Epithelial cell of proximal tubule (primary cell): ENCODE measurements around the gene OTUD5. TPM values are rescaled to one million over a fixed set of nuclear protein-coding genes. Genes with fewer than 3 reads are reported as not detected.

Experiments used
- DNase-seq: peaks from one replicate; pipeline ENCODE4 v3.0.0-alpha.2; 2011; ENCODE audit warnings: low read depth
- H3K4me3 ChIP-seq: 2 replicates; pipeline ENCODE4 v1.5.1; 2011; ENCODE audit warnings: low read depth, mild to moderate bottlenecking, low read length
- total RNA-seq: library from RNA; depleted of rRNA; stranded (reverse); fragments of >200 nt; gene quantifications from 2 replicates; pipeline ENCODE4 v1.2.3, GENCODE V29; 2015
- TF ChIP-seq, protein P1 (sequence below): conservative IDR thresholded peaks from 2 replicates; pipeline ENCODE4 v1.5.1; 2012; ENCODE audit warnings: low read depth, mild to moderate bottlenecking, low read length

Gene OTUD5, protein sequence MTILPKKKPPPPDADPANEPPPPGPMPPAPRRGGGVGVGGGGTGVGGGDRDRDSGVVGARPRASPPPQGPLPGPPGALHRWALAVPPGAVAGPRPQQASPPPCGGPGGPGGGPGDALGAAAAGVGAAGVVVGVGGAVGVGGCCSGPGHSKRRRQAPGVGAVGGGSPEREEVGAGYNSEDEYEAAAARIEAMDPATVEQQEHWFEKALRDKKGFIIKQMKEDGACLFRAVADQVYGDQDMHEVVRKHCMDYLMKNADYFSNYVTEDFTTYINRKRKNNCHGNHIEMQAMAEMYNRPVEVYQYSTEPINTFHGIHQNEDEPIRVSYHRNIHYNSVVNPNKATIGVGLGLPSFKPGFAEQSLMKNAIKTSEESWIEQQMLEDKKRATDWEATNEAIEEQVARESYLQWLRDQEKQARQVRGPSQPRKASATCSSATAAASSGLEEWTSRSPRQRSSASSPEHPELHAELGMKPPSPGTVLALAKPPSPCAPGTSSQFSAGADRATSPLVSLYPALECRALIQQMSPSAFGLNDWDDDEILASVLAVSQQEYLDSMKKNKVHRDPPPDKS
- total RNA-seq, result 34.4 and 44.2 TPM in 2 replicates

DNA sequence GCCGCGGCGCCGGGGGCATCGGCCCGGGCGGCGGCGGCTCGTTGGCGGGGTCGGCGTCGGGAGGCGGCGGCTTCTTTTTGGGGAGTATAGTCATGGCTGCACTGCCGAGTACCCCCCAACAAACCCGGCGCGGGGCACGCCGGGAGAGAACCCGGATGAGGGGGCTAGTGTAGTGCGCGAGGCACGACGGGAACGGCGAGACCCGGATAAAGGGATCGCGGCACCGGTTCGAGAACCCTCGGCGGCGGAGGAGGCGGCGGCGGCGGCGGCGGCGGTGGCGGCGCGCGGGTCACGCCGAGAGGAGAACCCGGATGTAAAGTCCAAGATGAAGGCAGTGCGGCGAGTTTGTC is at the start of gene OTUD5:
Gene OTUD5 (minus strand): TSS at position 131 of the 350 bp plus-strand sequence. CDS start 37 bp downstream, at position 94.
- DNase-seq, result no peak
- TF ChIP-seq, protein P1, sequence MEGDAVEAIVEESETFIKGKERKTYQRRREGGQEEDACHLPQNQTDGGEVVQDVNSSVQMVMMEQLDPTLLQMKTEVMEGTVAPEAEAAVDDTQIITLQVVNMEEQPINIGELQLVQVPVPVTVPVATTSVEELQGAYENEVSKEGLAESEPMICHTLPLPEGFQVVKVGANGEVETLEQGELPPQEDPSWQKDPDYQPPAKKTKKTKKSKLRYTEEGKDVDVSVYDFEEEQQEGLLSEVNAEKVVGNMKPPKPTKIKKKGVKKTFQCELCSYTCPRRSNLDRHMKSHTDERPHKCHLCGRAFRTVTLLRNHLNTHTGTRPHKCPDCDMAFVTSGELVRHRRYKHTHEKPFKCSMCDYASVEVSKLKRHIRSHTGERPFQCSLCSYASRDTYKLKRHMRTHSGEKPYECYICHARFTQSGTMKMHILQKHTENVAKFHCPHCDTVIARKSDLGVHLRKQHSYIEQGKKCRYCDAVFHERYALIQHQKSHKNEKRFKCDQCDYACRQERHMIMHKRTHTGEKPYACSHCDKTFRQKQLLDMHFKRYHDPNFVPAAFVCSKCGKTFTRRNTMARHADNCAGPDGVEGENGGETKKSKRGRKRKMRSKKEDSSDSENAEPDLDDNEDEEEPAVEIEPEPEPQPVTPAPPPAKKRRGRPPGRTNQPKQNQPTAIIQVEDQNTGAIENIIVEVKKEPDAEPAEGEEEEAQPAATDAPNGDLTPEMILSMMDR, result no peak
- peak within 1 kb of the TSS; percentile 55 for H3K4me3 ChIP-seq

DNA sequence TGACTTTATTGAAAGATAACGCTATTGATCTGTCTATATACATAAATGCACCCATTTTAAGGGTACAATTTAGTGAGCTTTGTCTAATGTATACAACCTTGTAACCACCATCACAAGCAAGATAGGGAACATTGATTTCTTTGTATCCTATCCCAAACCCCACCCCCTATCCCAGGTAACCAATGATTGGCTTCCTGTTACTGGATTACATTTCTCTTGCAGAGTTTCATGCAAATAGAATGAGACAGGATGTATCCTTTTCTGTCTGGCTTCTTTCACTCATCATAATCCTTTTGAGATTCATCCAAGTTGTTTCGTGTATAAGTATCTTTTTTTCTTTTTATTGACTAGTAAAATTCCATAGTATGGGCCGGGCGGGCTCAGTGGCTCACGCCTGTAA is 46.3 kb upstream of the OTUD5 start:
- TF ChIP-seq, protein P1, result no peak
- no peak for DNase-seq
- no peak overlapping the region for H3K4me3 ChIP-seq

DNA sequence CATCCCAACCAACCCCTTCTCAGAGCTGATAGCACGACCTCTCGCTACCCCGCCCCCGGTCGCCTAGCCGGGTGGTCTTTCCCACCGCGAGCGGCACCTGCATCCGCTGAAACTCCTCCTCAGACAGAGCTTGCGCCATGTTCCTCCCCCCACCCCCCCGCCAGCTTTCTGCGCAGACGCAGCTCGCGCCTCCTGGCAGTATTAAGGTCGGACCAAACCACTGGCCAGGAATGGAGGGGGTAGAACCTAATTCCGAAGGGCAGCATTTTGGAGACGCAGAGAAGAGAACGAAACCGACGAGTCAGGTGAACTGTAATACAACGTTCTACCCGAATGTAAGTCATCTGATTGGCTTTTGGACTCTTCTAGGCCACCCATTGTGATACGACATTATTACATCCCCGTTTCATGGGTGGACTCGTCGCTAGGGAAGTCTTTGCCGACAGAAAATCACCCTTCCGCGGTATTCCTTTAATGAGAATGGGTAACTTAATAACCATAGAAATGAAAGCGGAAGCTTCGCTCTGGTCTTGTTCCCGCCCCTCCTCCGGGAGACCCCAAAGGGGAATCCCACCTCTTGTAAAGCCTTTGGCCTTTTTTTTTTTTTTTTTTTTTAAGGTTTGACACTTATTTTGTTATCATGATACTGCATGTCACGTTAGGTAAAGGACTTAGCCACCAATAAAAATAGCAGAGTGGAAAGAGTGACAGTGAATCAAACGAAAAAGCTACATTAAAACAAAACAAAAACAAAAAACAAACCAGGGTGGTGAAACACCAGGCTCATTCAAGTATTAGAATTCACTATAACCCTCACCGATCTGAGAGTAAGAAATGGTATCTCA is 44.9 kb upstream of the OTUD5 start, which contains the start of gene GRIPAP1:
Gene GRIPAP1 (minus strand): TSS at position 174 of the 845 bp plus-strand sequence. CDS start 35 bp downstream, at position 139.
- TF ChIP-seq, protein P1, result no peak
- peak within 1 kb of the TSS; percentile 84 for H3K4me3 ChIP-seq
- DNase-seq, result peak; percentile 89

DNA sequence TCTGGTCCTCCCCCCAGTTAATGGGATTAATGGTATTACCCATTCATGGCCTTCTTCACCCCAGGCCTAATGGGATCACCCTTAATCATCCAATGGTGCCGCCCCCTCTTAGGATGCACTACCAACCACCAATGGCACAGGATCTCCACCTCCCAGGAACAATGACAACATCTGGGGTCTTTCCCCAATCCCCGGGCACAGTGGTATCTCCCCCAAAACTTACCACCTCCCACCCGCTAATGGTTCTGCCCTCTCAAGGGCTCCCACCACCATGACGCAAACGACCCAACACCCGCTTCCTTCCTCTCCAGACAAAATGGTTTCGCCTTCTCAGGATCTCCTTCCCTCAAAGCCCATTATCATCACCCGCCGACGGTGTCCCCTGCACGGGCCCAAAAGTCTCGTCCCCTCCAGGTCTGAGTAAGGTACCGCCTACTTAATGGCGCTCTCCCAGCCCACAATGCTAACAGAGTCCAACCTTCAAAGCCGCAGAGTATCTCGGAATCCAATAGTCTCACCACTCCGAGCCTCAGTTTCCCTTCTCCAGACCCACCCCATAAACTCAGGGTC is 44.2 kb upstream of the OTUD5 start:
- DNase-seq, result no peak
- peak overlapping the region; percentile 84 for H3K4me3 ChIP-seq
- TF ChIP-seq, protein P1, result no peak

DNA sequence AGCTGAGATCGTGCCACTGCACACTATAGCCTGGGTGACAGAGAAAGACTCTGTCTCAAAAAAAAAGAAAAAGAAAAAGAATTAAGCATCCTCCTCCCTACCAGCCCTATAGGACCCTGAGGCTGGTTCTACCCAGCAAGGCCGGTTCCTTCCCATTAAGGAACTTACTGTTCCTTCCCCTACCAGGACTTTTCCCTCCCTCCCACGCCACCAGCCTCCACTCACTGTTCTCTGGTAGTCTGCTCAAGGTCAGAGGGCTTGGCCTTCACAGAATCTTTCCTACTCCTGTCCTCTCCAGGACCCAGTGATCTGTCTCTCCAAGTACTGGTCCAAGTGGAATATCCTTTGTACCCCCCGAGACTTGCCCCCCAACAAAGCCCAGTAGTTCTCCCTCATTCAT is 43.2 kb upstream of the OTUD5 start:
- DNase-seq, result no peak
- peak overlapping the region; percentile 84 for H3K4me3 ChIP-seq
- TF ChIP-seq, protein P1, result no peak

DNA sequence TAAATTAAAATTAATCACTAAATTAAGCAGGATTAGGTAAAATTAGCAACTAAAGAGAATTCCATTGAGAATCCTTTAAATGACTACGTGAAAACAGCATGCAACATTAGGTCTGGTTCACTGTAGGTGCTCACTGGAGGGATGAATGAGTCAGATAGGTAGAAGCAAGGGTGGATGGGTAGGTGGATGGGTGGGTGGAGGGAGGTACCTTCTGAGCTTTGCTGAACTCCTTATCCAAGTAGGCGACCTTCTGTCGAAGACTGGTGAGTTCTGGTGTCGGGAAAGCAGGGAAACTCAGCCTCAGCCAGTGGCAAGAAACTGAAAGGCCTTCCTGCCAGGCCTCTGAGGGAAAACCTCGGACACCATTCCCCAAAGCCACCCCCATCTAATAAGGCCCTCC is 41.6 kb upstream of the OTUD5 start:
- H3K4me3 ChIP-seq, result no peak overlapping the region
- TF ChIP-seq, protein P1, result no peak
- no peak for DNase-seq
